ENCODE results near the gene MKRN2. TPM values are rescaled to one million over a fixed set of nuclear protein-coding genes. Genes with fewer than 3 reads are reported as not detected.

The MKRN2 gene
- polyA plus RNA-seq, 1 experiment, result 62.3 TPM

DNA sequence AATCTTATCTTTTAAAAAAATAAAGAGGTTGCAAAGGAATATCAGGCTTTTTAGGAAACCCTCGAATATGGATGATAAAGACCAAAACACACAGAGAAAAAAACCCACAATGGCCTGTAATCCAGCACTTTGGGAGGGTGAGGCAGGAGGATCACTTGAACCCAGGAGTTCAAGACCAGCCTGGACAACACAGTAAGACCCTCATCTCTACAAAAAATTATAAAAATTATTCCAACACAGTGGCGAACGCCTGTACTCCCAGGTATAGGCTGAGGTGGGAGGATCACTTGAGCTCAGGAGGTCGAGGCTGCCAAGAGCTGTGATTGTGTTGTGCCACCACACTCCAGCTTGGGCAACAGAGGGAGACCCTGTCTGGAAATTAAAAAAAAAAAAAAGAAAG is 76.2 kb downstream of the MKRN2 start:
- Histone ChIP-seq H3K9me3 (ENCODE audit: control insufficient read depth, insufficient read depth, low read length) (no peaks in the 10 kb centered on the region), H3K4me3 (ENCODE audit: low read depth, low read length) (no peak overlapping the region), H3K27ac (ENCODE audit: low read depth, low read length) (no peak overlapping the region), H3K27me3 (ENCODE audit: control insufficient read depth, insufficient read depth, low read length) (no peaks in the 10 kb centered on the region)
- TF ChIP-seq, protein P1, sequence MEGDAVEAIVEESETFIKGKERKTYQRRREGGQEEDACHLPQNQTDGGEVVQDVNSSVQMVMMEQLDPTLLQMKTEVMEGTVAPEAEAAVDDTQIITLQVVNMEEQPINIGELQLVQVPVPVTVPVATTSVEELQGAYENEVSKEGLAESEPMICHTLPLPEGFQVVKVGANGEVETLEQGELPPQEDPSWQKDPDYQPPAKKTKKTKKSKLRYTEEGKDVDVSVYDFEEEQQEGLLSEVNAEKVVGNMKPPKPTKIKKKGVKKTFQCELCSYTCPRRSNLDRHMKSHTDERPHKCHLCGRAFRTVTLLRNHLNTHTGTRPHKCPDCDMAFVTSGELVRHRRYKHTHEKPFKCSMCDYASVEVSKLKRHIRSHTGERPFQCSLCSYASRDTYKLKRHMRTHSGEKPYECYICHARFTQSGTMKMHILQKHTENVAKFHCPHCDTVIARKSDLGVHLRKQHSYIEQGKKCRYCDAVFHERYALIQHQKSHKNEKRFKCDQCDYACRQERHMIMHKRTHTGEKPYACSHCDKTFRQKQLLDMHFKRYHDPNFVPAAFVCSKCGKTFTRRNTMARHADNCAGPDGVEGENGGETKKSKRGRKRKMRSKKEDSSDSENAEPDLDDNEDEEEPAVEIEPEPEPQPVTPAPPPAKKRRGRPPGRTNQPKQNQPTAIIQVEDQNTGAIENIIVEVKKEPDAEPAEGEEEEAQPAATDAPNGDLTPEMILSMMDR (IDR thresholded peaks at IDR 0.05; ENCODE audit: low read depth, low read length), result no peak
- ChIA-PET POLR2A (no interaction called here), CTCF (interaction anchor here (0.6 kb wide), 1 partner anchor 65 kb away, joined by 3 read pairs; no protein-coding TSS in a partner anchor)
- no peak for DNase-seq (ENCODE audit: low read depth, low spot score)

Small RNA genes within 50 kb of the gene (small RNA-seq; reads per million reads assigned to genes)
- gene RF00017 (ENCODE audit: insufficient read length, low read depth), result not detected
- gene RNA5SP123 (ENCODE audit: insufficient read length, low read depth), result not detected
- gene RNU6-377P (ENCODE audit: insufficient read length, low read depth), result not detected

Other genes with a start within 250 kb of the MKRN2 start
- 8.9 and 11.0 TPM in 2 replicates for gene TSEN2, start 72.6 kb upstream of the MKRN2 start, polyA plus RNA-seq (2011; rRNA removed)
- gene MKRN2OS, start 11.6 kb upstream of the MKRN2 start, polyA plus RNA-seq (2011; rRNA removed), result not detected in 2 replicates
- gene RAF1, start 107.0 kb downstream of the MKRN2 start, polyA plus RNA-seq (2011; rRNA removed), result 140 and 141 TPM in 2 replicates
- 0.41 and 0.47 TPM in 2 replicates for gene TMEM40, start 202.2 kb downstream of the MKRN2 start, polyA plus RNA-seq (2011; rRNA removed)
- 5.8 and 7.3 TPM in 2 replicates for gene CAND2, start 239.6 kb downstream of the MKRN2 start, polyA plus RNA-seq (2011; rRNA removed)